NCI-H345 treated with DMSO at 0.1 percent for 48 hours (cell line): ENCODE measurements around the gene CDC42BPB.

Experiments used
- DNase-seq: peaks from one replicate; lab custom pipeline; 2025; ENCODE audit not compliant: unreplicated experiment; lab: John Stamatoyannopoulos, UW

The CDC42BPB gene

DNA sequence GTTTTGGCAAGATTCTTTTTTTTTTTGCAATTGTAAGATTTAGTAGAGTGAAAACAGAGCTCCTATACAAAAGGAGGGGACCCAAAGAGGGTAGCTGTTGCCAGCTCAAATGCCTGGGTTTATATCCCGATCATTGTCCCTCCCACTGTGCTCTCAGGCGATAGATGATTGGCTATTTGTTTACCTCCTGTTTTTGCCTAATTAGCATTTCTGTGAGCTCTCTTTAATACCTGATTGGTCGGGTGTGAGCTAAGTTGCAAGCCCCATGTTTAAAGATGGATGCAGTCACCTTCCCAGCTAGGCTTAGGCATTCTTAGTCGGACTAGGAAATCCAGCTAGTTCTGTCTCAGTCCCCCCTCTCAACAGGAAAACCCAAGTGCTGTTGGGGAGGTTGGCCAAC is 39.0 kb upstream of the CDC42BPB start:
- DNase-seq: no peak

DNA sequence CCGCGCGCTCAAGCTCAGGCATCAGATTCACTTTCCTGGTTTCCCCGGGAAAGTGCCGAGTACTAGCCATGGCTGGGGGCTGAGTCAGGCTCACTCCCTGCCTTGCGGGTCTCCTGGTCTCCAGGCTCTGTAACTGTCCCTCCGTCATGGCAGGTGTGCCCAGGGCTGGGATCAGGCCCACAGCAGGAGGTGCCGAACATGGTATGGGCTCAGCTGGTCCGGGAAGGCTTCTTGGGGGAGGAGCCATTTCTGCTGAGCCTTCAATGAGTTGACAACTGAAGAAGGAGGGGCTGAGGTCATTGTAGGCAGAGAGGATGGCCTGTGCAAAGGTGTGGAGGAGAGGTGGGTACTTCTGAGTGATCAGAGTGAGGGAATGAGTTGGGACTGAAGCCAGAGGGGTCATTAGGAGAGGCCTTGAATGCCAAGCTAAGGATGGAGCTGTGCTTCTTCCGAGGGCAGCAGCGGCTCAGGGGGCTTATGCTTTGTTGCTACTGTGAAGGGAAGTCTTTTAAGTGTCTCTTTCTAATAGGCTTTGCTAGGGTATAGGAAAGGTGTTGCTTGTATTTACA is 37.9 kb upstream of the CDC42BPB start:
- no peak for DNase-seq

DNA sequence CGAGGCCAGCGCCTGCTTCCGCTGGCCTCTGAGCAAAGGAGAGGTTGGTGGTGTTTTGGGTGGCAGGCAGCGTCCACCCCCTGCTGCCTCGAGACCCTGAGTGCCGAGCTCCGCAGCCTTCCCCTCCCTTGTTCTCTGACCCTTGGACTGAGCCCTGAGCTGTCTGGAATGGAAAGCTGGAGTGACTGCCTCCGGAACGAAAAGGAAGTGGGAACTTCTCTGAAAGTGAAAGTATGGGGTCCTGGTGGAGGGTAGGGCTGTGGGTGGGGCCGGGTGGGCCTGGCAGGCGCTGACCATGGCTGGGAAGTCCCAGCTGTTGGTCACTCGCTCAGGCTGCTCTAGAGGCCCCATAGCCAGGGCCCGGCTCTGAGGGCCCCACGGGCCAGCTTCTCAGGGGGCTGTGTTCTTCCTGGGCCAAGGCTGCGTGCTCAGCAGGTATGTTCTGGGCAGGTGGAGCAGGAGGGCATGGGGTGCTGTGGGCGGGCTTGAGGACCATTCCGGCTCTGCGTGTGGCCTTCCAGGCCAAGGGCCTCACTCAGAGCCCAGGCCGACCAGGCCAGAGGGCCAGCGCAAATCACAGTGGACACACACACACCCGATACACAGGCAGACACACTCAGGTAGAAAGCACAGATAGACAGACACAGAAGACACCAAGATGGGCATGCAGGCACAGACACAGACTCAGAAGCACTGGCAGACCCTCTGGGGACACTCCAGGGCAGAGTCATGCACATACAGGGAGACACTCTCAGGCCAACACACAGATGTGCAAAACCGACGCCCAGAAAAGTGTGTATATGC is 37.3 kb upstream of the CDC42BPB start, which contains the start of gene EXOC3L4:
TSS of gene EXOC3L4 (plus strand) at position 320 of the 804 bp plus-strand sequence. CDS start 5,495 bp downstream, outside the sequence.
- no peak for DNase-seq

DNA sequence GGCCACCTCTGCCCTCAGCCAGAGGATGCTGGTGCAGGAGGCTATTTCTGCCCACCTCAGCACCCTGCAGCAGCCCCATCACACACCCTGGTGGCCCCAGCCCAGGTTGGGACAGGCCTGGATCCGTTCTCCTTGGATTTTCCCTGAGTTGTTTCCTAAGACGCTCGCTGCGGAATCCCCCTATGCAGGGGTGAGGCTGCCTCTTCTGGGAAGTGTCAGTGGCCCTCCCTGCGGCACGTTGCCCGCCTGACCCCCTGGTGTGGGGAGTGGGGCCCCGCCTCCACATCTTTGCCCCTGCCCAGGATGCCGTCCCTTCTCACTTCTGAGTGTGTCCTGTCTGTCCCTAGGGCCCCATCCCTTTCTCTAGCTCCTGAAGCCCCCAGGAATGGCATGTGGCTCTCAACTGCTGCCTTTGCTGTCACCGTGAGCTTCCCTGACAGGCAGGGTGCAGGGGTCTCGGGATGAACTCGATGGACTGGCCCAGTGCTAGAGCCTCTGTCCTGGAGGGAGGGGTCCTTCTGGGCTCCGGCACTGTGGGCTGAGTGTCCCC is 36.6 kb upstream of the CDC42BPB start:
- DNase-seq: no peak

DNA sequence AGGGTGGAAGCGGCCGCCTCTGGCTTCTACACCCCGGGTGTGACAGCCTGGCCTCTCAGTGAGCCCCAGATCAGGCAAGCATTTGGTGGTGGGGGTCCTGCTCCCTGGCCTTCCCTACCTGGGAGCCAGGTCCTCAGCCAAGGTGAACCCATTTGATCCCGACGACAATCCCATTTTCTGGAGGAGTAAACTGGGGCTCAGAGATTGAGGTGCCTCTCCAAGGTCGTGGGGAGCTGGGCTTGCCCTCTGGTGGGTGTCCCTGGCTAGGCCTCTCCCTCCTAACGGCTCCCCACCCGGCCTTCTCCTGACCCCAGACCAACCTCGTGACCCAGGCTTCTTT is 34.5 kb upstream of the CDC42BPB start:
- DNase-seq: no peak

DNA sequence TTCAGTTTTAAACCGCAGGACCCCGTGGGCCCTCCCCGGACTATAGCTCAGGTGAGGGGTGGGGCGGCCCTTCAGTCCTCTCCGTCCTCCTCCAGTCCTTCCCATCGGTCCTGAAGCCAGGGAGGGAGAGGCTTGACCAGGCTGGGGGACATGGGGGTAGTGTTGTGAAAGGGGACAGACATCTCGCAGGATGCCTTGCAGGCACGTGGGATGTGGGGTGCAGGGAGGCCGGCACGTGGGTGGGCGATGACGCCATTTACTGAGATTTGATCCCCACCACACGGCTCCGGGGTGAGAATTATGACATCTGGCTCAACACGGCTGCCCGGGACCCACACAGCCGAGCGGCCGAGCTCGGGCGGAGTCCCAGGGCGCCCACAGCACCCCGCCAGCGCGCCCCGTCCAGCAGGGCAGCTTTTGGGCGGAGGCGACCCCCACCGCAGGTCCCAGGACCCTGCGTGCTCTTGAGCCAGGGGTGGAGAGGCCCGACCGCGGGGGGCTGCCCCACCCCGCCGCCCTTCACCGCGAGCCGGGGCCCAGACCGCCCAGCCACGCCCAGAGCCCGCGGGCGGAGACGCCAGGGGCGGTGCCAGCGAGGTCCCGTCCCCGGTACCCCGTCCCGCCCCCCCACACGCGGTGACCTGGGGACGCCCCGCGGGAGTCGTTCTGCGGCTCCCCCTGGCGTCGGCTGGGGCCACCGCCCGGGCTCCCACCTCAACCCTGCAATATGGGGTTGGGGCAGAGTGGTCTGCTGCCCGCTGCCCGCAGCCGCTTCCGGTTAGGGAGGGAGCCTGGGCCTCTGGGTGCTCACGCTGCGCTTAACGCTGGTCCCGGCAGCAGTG is 33.9 kb upstream of the CDC42BPB start:
- DNase-seq: no peak

DNA sequence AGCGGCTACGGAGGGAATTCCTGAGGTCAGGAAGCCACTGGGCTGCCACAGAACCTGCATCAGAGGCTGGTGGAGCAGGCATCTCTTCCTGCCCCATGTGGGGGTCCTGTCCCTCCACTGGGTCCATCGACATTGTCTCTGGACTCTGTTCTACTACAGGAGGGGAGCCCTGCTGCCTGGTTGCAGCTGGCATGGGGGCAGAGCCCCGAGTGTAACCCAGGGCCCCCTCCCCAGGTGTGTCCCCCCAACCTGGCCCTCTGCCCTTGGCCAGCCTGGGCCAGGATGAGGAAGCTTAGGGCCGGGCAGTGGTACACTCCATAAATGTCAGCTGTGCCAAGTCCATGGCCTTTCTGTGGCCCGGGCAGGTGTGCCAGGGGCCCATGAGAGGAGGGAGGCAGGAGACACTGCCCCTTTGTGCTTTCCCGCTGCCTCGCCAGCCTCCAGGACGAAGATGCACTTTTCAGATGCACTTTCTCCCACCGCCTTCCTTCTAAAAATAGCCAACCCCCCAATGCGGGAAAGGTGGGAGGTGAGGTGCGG is 33.2 kb upstream of the CDC42BPB start:
- DNase-seq: no peak

DNA sequence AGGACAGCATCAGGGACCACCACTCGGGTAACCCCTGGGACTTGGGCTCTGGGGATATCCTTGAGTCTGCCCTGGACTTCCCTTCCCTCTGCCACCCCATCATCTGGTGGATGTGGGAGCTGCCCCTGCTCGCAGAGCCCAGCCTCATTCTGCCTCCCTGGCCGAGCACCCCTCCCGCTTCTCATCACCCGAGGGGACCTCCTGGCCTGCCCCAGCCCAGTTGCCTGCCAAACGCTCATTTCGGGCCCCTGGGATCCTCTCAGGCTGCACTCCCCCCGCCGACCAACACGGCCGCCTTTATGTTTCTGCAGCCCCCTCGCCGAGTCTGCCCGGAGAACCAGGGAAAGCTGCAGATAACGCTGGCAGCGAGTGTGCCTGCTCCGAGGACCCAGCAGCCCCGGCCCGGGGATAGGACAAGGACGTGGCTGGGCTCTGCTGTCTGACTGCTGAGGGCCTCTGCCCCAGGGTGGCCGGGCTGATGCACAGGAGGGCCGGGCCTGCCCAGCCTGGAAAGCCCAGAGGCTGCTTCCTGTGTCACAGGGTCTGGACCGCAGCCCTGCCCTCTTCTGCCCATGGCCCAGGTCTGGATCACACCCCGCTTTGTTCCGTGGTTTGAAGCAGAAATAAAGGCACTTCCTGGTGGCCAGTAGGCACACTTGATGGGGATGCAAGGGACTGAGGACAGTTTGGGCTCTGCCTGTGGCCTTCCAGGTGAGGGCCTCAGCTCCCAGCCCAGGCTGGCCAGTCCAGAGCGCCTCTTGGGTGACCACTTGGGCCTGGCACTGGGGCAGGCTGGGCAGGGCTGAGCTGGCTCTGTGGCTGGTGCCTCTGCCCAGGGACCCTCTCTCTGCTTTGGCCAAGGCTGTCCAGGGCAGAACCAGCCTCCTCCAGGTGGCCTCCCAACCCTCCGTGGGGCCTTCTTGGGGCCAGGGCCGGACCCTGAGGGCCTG is 32.3 kb upstream of the CDC42BPB start:
- DNase-seq: no peak

DNA sequence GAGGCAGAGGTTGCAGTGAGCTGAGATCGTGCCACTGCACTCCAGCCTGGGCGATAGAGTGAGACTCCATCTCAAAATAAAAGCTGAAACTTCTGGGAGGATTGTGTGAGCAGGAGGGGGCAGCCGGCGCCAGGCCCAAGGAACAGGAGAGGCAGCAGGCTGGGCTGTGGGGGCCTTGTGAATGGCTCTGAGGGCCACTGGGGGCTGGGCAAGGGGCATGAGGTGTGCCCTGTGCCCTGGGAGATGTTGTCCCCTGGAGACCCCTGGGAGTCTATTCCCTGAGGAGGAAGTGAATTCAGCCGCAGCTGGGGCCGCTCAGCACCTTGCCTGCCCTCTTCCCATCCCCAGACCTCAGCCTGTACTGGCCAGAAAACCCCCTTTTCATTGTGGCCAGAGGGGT is 31.6 kb upstream of the CDC42BPB start:
- DNase-seq: no peak

DNA sequence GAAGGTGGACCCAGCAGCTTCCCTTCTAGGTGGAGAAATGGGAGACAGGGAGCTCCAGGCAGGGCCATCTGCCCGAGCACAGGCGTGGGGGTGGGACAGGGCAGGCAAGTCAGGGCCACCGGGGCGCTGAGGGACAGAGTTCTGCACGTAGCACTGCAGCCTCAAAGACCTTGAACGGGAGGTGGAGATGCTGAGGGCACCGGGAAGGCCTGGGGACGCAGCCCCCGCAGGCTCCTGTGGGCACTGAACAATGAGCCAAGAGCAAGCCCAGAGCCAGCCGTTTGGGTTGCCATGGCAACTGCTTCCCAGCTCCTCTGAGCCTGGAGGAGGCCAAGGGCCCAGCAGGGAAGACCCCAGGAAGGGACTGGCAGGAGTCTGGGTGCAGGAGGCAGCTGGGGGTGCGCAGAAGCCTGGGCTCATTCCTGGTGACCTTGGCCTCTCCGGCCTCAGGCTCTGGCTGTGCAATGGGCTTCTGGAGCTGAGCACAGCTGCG is 30.0 kb upstream of the CDC42BPB start:
- no peak for DNase-seq

DNA sequence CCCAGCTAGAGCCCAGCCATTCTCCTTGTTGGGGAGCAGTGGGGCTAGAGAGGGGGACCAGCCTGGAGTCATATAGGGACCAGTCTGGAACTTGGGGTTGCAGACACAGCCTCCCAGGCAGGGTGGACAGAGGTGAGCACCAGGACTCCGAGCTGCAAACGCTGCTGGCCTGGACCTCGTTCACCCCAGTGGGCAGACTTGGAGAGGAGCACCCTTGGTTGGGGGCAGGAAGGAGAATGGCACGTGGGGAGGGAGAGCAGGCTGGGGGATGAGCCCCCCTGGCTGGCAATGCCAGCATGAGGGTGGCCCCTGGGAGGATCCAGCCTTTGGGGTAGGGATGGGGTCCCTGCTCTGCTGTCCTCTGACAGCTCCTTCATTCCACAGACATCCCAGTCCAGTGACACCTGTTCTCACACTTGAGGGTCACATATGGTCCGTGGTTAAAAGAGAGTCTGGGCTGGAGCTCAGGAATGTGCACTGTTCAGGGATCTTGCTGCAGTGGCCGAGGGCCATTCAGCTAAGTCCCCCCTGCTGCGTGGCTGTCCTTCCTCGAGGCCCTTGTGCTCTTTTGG is 29.5 kb upstream of the CDC42BPB start:
- no peak for DNase-seq

DNA sequence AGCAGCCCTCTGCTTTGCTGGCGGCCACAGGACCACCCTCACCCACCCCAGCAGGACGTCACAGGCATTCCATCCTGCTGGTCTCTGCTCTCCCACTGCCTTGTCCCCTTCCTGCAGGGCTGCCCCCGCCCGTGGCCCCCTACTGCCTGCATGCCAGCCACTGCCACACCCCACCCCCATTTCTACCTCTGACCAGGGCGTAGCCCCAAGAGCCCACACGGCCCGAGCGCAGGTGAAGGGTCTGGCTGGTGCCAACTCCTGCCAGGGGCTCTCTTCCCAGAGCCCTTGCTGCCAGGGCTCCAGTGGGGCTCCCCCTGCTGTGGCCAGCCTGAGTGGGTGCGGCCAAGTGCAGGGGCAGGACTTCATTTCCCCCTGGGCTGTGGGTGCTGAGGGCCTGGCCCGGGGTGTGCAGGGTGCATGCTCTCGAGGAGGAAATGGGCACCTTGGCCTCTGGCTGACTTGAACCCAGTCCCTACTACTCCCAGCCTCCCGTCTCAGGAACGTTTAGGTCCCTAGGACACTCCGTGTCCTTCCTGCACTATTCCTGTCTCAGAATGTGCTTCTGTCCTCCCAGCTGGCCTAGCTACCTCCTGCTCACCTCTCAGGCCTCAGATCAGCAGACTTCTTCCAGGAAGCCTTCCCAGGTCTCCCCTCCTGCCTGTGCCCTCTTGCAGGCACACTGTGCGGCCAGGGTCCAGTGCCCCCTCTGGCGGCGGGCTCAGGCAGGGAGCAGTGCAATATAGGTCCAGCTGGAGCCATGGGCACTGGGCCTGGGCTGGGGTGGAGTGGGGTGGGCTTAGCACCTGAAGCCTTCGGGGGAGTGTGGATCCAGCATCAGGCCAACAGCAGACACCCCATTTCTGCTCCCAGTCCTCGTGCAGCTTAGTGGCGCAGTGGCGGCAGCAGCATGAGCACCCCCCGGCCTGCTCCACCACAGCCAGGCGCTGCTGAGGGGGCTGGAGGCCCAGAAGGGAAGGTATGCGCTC is 28.1 kb upstream of the CDC42BPB start:
- DNase-seq: no peak

DNA sequence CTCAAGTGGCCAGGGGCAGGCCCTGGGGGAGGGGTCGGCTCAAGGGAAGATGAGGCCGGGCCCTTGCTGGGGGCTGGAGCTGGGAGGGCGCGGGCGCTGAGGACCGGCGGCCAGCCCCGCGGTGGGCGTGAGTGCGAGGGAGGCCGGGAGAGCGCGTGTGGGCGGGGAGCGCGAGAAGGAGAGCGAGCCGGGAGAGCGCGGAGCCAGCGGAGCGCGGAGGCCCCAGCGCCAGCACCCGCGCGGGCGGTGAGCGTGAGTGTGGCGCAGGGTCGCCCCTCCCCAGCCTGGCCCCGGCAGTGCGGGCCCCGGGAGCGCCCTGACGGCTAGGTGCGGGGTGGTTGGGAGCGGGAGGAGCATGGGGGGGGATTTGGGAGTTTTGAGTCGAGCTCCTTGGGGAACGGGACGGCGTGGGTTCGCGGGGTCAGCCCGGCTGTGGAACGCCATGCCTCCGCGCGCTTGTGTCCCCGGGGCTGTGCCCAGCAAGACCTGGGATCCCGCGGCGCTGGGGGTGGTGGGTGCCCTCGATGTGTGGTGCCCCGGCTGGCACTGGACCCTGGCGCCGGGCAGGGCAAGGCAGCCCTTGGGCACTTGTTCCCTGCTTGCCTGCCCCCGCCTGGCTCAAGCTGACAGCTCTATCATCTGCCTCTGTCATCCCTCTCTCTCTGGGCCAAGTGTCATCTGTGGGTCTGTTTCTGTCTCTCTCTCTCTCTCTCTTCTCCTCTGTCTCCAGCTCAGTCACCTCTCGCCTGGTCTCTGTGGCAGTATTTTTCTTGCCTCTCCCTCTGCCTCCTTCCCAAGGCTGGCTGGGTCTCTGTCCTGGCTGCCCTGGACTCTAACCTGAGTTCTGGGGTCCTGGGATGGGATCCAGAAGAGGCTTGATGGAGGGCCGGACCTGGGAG is 26.9 kb upstream of the CDC42BPB start, which contains the start of gene LBHD2:
TSS of gene LBHD2 (plus strand) at position 190 of the 899 bp plus-strand sequence. CDS start 1,803 bp downstream, outside the sequence.
- DNase-seq: no peak

DNA sequence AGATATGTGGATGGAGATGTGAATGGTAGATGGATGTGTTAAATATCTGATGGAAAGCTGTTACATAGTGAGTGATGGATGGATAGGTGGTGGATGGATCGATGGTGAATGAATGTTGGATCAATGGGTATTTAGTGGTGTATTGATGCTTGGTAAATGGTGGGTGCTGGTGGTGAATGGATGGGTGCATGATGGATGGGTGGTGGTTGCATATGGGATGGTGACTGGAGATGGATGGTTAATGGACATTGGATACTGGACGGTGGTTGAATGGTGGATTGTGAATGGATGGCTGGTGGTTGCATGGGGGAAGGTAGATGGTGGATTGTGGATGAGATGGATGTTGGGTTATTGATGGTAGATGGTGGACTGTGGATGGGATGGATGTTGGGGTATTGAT is 24.6 kb upstream of the CDC42BPB start:
- no peak for DNase-seq

DNA sequence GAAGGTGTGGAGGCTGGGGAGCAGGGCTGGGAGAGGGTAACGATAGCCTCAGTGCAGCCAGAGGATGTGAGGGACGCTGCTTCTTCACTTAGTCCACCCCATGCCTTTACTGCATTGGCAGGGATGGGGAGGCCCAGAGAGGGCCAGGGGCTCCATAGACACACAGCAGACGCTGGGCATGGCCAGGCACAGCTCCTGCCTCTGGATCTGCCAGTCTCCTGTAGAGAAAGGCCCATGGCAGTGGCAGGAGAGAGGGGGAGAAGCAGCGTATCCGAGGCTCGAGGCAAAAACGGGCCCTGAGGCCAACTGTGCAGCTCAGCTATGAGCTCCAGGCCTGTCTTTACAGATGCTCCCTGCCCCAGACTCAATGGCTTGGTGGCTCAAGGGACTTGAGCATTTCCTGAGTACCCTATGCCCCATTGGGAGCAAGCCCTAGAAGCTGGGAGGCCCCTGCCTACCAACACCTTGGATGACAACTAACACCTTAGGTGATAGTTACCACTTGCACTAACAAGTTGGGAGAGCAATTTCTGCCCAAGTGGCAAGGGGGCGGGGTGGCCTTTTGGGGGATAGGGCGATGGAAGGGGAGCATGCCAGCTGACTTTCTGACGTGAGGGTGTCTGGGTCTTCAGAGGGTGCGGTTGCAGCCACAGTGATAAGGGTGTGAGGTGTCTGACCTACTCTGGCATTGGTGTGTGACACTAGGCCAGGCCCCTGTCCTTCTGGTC is 21.7 kb upstream of the CDC42BPB start:
- no peak for DNase-seq

DNA sequence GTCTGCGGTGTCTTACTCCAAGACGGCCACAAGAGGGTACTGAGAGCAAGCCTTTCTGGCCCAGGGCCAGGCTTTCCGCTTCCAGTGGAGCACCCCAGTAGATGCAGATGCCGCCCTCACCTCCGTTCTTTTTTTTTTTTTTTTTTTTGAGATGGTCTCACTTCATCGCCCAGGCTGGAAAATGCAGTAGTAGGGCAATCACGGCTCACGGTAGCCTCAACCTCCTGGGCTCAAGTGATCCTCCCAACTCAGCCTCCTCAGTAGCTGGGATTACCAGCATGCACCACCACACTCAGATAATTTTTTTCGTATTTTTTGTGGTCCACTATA is 21.0 kb upstream of the CDC42BPB start:
- DNase-seq: peak; percentile 67
